ENCODE measurements around the gene ADGRG1.

ADGRG1 gene

GRCh38 chr16:57606147-57606846 lies 22.1 kb upstream of the ADGRG1 start:
- no peak for DNase-seq (ENCODE audit: low read depth in 2 of 2)

GRCh38 chr16:57606847-57607501 lies 21.5 kb upstream of the ADGRG1 start:
- DNase-seq (ENCODE audit: low read depth in 2 of 2) = no peak

- no peak for DNase-seq (ENCODE audit: low read depth in 2 of 2)
Observed at GRCh38 chr16:57607676-57608461, 20.6 kb upstream of the ADGRG1 start.

GRCh38 chr16:57608462-57609113 lies 19.8 kb upstream of the ADGRG1 start:
- DNase-seq (ENCODE audit: low read depth in 2 of 2) = no peak

- no peak for DNase-seq (ENCODE audit: low read depth in 2 of 2)
Observed at GRCh38 chr16:57609541-57610401, 18.7 kb upstream of the ADGRG1 start.

GRCh38 chr16:57610611-57611010 lies 17.8 kb upstream of the ADGRG1 start:
- no peak for DNase-seq (ENCODE audit: low read depth in 2 of 2)

GRCh38 chr16:57611181-57611580 lies 17.2 kb upstream of the ADGRG1 start:
- DNase-seq (ENCODE audit: low read depth in 2 of 2) = no peak

GRCh38 chr16:57611706-57612105 lies 16.7 kb upstream of the ADGRG1 start:
- DNase-seq (ENCODE audit: low read depth in 2 of 2) = no peak

GRCh38 chr16:57612494-57612893 lies 15.9 kb upstream of the ADGRG1 start:
- no peak for DNase-seq (ENCODE audit: low read depth in 2 of 2)

GRCh38 chr16:57613514-57613913 lies 14.9 kb upstream of the ADGRG1 start:
- no peak for DNase-seq (ENCODE audit: low read depth in 2 of 2)

GRCh38 chr16:57614536-57614935 lies 13.9 kb upstream of the ADGRG1 start:
- DNase-seq (ENCODE audit: low read depth in 2 of 2) = no peak

GRCh38 chr16:57614944-57615343 lies 13.5 kb upstream of the ADGRG1 start:
- no peak for DNase-seq (ENCODE audit: low read depth in 2 of 2)

- no peak for DNase-seq (ENCODE audit: low read depth in 2 of 2)
Observed at GRCh38 chr16:57615813-57616212, 12.6 kb upstream of the ADGRG1 start.

GRCh38 chr16:57616241-57616640 lies 12.2 kb upstream of the ADGRG1 start:
- DNase-seq (ENCODE audit: low read depth in 2 of 2) = no peak

- DNase-seq (ENCODE audit: low read depth in 2 of 2) = no peak
Observed at GRCh38 chr16:57616876-57617275, 11.6 kb upstream of the ADGRG1 start.

- DNase-seq (ENCODE audit: low read depth in 2 of 2) = no peak
Observed at GRCh38 chr16:57617604-57618111, 10.8 kb upstream of the ADGRG1 start.

GRCh38 chr16:57618296-57619132 lies 9.9 kb upstream of the ADGRG1 start:
- no peak for DNase-seq (ENCODE audit: low read depth in 2 of 2)

- DNase-seq (ENCODE audit: low read depth in 2 of 2) = no peak
Observed at GRCh38 chr16:57619133-57619605, 9.3 kb upstream of the ADGRG1 start.

GRCh38 chr16:57619606-57620334 lies 8.7 kb upstream of the ADGRG1 start:
- no peak for DNase-seq (ENCODE audit: low read depth in 2 of 2)

All from fibroblast of skin of left quadriceps (primary cell).